NCI-H1436 (cell line): ENCODE data around the gene FLT3.
"Not testable (repeated sequence)": the region's sequence is repeated elsewhere in the genome, so short reads cannot be mapped to it uniquely, and the experiment has no call there.

Experiments used
- DNase-seq: peaks from one replicate; lab custom pipeline; 2025; lab: John Stamatoyannopoulos, UW

The FLT3 gene

DNA sequence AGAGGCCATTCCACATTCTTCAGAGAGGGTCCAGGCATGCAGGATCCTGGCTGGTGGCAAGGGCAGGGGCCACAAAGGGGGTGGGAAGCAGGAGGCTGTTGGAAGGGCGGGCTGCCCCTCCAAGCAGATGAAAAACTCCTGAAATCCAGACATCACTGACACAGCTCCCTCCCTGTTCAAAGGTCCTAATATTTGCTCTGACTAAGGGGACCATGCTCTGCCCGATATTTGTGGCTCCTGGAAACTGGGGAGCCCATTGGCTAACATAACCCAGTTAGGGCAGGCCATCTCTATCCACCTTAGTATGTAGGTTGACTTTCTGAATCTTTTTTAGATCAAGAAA, 127.9 kb downstream of the FLT3 start:
- no peak for DNase-seq

DNA sequence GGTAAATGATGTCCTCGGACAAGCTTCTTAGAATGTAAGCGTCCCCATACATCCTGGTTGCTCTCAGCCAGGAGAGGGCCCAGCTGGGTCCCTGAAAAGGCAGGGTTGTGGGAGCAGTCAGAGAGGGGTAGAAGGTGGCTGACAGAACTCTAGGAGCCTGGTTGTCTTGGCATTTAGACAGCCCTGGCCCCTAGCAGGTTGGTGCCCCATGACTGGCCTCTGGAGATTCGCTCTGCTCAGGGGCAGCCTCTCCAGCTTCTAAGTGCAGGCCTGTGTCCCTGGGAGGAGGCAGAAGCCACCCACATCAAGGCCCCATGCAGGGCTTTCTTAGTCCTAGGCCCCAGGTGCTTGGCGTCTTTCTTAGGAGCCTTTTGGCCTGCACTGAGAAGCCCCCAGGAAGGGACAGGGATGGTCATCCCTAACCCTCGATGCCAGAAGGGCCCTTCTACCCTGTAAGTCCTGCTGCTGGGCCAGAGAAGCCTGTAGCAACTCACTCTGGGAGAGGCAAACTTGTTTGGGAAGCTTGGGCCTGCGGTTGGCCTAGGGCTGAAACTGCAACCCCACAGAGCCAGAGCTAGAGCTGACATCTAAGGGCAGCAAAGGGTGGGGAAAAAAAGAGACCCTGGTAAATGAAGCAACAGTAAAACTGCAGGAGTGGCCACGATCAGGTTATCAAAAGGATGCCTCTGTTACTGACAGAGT, 128.4 kb downstream of the FLT3 start:
- no peak for DNase-seq

DNA sequence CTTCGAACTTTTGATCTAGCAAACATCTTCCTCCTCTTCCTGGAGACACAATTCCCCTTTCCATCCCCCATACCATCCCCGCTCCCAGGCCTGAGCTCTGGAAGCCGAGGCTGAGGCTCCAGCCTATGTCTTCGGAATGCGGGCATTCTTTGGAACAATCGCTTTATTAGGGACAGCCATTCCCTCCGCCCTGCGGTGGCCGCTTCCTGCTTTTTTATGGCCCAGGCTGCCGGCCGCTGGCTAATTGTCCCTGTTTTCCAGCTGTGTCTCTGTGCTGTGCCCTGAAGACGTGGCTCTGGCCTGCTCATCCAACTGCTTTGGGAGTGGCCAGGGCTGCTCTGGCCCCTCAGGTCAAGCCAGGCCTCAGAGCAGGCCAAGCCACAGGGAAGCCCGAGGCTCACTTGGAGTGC, 129.1 kb downstream of the FLT3 start:
- no peak for DNase-seq

DNA sequence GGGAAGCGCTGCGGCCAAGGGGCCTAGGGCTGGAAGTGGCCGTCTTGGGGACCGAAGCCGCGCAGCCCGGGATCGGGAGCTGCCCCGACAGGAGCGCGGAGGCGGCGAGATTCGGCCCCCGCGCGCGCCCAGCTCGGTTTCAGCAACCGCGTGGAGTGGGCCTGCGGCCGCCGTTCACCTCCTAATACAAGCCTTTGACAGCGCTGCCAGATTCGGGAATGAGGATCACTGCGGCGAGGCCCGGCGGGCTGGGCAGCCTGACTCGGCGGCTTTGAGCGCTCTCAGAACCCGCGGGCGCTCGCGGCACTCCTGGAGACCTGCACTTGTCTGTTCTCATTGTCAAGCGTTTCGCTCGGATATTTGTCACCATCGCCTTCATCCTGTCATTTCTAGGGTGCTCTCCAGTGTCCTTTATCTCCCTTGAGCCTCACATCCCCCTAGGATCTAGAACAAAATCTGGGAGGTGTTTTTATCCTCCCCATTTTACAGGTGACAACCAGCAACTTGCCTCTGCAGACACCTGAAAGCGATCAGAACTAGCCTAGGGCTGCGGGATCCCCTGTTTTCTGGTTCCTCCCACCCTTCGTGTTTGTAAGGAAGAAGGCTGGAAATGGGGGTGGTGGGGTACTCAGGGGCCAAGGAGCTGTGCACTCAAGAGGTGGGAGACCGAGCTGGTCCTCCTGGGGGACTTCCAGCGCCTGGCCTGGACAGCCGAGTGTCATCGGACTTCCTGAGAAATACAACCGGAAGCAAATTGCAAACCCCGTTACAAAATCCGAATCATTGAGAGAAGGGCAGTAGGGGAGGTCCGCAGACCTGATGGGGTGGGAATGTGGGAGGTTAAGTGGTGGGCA, 129.8 kb downstream of the FLT3 start:
- DNase-seq = no peak

DNA sequence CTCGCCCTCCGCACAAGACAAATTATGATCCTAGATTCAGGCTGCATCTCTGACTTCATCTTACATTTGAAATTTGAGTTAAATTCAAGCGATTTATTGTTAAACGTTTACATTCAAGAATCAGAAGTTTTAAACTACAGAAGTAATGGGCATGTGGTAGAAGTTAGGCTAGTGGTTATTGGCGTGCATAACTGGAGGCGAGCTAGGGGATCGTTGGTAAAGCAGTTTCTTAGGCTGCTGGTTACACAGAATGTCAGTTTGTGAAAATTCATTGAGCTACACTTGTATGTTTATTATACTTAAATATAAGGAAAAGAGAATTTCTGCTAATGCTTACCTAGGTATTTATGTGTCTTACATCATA, 130.5 kb downstream of the FLT3 start:
- no peak for DNase-seq

DNA sequence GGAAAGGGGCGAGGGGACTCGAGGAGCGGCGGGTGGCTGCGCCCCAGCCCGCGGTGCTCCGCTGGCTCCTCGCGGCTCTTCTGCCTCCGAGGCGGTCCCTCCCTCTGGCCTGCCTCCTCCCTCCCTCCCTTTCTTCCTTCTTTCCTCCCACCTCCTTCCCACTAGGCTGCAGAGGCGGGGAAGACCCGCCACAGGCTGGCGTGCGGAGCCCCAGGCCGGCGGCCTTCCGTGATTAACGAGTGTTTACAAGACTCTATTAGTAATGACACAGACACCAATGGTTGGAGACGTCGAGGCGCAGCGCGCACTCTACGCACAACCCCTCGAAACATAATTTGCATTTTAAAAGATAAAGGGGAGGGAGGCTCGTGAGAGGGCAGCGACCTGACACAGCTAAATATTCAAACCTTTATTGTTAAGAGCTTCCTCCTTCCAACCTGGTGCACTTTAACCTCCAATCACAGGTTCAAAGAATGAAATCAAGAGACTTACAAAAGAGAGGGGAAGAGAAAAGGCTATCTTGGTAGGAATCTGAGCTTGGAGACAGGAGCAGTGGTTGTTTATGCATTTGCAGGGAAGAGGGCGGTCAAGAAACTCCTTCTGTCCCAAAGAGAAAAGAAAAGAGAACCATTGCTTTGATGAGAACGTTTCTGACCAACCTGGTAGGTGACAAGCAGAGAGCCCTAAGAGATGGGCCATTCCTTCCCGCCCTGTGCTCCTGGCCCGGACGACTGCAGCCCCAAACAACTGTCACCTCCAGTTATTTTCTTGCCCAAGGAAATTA, 131.1 kb downstream of the FLT3 start, which contains the start of gene CDX2:
Gene CDX2, minus strand, starts transcription at position 234 of the 784 bp plus-strand sequence. CDS start 309 bp downstream, outside the sequence.
- DNase-seq = no peak

DNA sequence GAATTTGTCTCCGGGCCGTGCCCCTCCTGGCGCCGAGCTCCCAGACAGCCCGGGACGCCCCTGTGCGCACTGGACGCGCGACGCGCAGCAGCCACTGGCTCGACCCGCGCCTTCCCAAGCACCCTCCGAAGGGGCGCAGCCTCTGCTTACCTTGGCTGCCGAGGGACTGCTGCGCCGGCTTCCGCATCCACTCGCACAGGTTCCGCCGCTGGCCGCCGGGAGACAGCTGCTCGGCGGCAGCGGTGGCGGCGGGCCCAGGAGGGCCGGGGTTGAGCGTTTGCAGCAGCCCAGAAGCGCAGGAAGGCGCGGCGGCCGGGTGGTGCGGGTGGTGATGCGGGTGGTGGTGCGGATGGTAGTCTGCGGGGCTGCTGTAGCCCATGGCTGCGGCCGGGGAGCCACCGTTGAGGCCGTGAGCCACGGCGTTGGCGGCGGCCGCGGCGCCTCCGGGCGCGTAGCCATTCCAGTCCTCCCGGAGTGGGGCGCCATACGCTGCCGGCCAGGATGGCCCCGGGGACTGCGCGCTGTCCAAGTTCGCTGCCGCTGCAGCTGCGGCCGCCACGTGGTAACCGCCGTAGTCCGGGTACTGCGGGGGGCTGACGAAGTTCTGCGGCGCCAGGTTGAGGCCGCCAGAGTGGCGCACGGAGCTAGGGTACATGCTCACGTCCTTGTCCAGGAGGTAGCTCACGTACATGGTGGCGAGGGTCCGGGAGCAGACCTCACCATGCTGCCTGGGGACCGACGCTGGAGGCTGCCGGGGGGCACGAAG, 131.9 kb downstream of the FLT3 start:
- DNase-seq = no peak

DNA sequence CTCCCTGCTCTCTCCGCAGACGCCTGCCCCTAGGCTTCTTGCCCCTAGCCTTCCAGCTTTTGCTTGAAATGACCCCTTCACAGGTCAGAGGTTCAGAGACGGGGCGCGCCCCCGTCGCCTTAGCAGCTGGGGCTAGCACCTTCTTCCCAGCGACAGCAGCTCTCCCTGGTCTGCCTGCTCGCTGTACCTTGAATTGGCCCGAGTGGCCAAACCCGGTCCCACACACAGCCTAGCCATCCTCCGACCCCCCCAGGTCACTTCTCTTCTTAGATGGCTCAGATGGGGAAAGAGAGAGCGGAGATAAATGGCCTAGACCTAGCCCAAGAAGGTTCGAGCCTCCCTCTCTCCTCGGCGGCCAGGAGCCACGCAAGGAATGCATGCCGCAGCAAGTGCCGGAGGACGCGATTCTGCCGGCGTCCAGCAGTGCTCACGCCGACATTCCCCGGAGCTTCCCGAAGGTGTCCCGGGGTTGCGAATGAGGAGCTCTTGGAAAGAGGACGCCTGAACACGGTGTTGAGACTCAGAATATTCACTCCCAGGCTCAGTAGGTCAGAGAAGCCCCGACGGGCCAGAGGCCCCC, 132.6 kb downstream of the FLT3 start:
- DNase-seq = no peak

DNA sequence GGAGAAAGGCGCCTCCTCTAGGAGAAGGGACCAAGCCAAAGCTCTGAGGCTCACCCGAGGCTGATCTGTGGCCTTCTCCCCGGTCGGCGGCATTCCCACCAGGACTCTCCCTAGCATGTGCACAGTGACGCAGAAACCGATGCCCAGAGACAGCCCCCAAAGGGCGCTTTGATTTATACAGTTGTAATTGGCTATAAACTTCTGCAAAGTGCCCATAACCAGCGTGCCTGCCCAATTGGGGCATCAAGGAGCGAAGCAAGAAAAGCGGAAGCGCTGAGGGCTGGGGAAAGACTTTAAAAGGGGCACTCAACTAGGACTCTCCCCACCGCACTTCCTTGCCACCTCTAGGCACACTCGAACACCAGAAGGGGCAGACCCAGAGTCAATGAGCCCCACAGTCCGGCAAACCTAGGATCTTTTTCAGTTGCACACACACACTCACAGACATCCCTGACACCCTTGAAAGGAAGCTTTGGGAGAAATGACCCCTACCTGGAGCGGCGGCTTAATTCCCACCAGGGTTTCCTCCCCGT, 133.1 kb downstream of the FLT3 start:
- DNase-seq = no peak

DNA sequence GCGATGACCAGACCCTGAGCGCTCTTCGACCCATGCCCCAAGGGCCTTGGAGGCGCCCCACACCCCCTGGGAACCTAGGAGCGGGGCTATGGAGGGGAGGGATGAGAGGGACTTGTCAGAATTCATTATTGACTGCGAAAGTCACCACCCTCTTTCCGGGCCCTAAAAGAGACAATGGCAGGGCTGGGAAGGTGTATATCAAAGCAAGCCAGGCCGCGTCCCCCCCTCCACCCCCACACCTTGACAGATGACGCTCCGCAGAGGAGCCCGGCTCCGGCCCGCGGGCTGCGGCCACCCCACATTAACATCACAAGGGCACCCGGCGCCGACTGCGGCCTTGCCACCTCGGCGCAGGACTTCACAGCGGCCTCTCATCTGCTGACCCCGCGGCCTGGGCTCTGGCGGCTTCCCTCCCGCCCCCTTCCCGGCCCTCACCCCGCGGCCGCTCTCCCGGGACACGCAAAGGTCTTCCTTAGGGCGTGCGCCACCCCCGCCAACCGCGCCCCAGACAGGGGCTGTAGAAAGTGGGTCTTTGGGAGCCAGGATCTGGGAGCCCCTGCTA, 133.7 kb downstream of the FLT3 start:
- DNase-seq = no peak

DNA sequence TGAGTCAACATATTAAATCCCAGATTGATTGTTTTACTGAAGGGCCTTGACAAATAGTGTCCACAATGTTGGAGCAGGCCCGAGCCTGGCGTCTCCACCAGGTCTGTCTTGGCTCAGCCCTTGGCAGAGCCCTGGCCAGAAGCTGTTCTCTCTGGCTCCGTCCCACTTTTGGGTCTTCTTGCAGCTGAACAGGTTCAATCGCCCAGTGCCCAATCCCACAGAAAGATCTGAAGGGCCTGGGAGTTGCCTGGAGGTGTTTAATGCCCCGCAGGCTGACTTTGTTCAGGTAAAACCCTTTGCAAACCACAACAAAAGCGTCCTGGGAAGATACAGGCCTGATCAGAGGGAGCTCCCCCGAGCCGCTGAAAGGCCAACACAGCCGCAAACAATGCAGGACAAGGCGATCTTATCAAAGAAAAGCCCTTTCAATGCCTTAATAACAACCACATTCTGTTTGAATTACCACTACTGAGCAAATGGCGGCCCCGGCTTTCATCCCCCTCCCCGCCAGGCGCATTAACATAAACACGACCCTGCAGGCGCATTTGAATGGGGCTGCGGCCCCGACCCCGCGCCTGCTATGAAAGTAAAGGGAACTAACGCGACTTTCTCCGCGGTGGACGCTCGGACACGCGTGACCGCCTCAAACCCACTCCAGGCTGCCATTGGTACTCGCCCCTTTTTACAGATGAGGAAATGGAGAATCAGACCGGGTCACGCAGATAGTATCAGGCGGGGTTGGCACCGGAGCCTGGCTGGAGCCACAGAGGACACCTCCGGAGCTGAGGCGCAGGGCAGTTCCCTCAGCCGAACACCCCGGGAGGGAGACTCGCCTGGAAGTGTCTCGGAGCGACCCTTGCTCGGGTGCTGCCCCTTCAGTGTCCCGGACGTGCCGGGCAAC, 134.4 kb downstream of the FLT3 start:
- no peak for DNase-seq

DNA sequence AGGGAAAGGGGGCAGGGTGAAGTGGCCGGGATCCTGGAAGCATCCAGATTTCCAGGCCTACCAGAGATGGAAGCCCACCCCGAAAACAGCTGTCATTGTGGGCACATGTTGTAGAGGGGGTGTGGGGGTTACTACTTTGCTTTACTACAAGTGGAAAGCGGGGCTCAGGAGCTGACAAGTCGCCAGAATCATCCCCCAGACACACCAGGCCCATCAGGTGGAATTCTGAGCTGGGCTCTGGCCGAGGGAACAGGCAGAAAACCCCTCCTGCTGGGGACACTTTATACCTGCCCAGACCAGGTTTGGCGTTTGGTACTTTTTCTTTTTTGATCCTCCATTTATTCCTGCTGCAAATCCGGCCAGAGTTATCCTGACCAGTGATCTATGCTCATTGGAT, 135.0 kb downstream of the FLT3 start:
- no peak for DNase-seq

DNA sequence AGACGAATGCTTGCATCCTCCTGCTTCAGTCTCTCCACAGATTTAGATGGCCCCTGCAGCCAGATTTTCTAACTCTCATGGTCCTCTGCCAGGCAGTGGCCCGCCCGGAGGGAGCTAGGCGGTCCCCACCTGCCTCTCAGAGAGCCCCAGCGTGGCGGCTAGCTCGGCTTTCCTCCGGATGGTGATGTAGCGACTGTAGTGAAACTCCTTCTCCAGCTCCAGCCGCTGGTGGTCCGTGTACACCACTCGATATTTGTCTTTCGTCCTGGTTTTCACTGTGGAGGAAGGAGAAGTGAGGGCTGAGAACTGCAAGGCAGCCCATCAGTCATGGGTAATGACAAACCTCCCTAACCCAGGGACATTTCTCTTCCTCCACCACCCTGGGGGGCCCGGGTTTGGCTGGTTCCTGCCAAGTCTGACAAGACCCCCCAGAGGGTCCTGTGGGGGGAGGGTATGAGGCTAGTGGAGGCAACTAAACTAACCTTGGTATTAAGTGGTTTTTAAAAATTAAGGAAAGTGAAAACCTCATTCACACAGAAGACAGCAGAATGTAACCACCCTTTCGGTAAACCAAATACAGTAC, 135.5 kb downstream of the FLT3 start:
- no peak for DNase-seq

DNA sequence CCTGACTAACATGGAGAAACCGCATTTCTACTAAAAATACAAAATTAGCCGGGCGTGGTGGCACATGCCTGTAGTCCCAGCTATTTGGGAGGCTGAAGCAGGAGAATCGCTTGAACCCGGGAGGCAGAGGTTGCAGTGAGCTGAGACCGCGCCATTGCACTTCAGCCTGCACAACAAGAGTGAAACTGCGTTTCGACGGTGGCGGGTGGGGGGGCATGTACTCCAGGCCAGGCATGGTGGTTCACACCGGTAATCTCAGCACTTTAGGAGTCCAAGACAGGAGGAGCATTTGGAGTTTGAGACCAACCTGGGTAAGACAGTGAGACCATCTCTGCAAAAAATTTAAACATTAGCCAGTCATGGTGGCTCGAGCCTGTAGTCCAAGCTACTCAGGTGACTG, 136.2 kb downstream of the FLT3 start:
- not testable (repeated sequence) for DNase-seq

DNA sequence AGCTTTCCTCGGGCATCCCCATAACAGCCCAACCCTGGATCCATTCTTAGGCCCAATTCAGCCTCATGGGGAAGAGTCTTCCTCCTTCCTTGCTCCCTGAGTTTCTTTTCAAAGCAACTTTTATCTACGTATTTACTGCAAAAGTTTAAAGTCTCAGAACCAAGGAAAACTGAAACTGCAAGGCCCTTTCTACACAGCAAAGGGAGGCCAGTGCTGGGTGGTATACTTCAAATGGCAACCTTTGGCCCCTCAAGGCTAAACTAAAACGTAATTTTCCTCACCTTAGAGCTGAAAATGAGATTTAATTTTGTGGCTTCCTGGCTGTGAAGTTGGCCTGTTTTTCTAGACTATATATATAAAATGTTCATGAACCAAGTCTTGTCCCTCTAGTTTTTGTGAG, 136.9 kb downstream of the FLT3 start:
- no peak for DNase-seq

DNA sequence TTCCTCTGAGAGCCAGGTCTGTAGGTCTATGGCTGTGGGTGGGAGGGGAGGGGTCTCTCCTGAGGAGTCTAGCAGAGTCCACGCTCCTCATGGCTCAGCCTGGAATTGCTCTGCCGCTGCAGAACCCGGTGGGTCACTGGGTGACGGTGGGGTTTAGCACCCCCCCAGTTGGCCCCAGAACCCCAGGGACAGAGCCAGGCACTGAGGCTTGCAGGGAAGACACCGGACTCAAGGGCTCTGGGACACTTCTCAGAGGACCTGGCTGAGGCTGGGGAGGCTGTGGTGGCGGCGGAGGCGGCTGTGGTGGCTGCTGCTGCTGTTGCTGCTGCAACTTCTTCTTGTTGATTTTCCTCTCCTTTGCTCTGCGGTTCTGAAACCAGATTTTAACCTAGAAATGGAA, 137.4 kb downstream of the FLT3 start:
- no peak for DNase-seq

DNA sequence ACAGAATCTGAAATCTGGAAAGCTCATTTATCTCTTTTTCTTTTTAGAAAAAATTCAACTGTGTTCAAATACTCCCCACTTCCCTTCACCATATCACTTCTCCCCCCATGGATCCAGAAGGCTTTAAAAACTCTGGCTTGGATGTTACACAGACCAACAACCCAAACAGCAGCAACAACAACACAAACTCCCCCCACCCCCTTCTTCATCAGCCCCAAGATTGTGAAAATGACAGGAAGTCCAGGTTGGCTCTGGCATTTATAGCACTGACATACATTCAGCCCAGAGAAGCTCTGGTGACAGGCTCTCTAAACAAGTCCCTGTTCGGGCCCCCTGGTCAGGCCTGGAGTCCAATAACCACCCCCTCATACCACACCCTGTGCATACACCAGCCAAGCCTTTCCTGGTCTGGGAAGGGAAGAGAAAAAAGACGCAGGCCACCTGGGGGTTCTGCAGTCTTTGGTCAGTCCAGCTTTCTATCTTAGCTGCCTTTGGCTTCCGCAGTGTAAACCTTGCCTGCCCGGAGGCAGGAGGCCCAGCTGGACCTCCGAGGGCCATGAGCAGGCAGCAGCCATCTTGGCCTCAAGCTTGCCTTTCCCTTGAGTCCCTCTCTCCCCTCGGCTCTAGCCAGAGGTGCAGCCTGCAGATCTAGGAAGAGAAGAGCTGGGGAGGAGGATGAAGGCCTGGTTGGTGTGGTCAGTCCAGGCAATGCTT, 138.1 kb downstream of the FLT3 start:
- no peak for DNase-seq

DNA sequence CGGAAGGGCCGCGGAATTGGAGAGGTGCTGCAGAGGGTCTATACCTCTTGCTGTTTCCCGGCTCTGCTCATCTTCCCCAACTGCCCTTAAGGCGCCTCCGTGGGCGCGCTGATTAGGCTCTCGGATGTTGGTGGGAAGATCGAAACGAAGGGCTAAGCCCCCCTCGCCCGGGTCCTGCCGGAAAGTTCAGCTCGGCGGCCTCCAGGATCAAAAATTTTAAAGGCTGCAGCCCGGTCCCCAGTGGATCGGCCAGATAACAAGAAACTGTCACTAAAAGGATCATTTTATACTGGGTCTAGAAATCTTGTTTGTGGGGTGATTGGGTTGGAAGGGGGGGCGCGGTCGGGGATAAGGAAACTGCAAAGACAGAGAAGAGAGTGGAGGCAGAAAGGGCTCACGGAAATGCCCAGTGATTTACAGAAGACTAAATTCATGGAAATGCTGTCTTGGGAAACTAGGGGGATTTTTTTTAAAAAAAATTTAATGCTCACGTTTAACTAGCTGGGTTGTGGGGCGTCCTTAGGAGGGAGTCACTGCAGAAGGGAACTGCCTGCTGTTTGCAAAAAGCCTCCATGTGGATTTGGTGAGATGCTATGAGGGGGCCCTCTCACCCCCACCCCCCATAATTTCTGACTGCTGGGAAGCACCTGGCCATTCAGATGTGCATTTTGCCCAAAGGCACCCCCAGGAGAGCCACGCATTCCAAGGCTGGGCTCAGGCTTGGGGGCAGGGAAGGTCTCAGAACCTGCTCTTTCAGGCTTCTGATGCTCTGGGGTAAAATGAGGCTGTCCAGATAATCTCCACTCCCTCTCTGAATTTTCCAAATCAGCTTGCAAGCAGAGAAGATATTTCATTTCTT, 138.9 kb downstream of the FLT3 start:
- DNase-seq = no peak
